Natural killer cell (primary cell): Measurements from ENCODE around the gene KRT31. TPM values are rescaled to one million over a fixed set of nuclear protein-coding genes. Genes with fewer than 3 reads are reported as not detected.
"Not testable (repeated sequence)": the region's sequence is repeated elsewhere in the genome, so short reads cannot be mapped to it uniquely, and the experiment has no call there.

Source experiments
- ATAC-seq, 3 donors: fragments of 150-1000 bp in 2 of 3; fragments of 200-7000 bp in 1 of 3; cut with Tn5 transposase; 1 replicate in 1 of 3; 2 replicates in 2 of 3; pipeline ENCODE4 v1.10.0; 2021; ENCODE audit warnings: mild to moderate bottlenecking in 2 of 3, moderate library complexity in 2 of 3
- DNase-seq, 2 donors: peaks; one replicate each; pipeline versions ENCODE4 v3.0.0 to v3.0.0-alpha.2; 2013 to 2021; ENCODE audit warnings: mixed read lengths in 1 of 2
- H3K27ac ChIP-seq: one replicate; pipeline ENCODE4 v1.5.1; 2013; ENCODE audit warnings: mild to moderate bottlenecking, low read length
- H3K27me3 ChIP-seq: one replicate; pipeline ENCODE4 v1.6.1; 2013; ENCODE audit warnings: low read length; ENCODE audit not compliant: control insufficient read depth, insufficient read depth
- H3K36me3 ChIP-seq: one replicate; pipeline ENCODE4 v1.6.1; 2013; ENCODE audit warnings: low read length; ENCODE audit not compliant: control insufficient read depth, insufficient read depth
- H3K4me1 ChIP-seq: one replicate; pipeline ENCODE4 v1.6.1; 2013; ENCODE audit warnings: low read length; ENCODE audit not compliant: control insufficient read depth, insufficient read depth
- H3K4me3 ChIP-seq: one replicate; pipeline ENCODE4 v1.5.1; 2013; ENCODE audit warnings: low read length
- H3K9me3 ChIP-seq: one replicate; pipeline ENCODE4 v1.6.1; 2013; ENCODE audit warnings: low read length; ENCODE audit not compliant: control insufficient read depth, insufficient read depth
- H3K27ac Mint-ChIP-seq, 2 donors: one replicate each; pipeline ENCODE4 v1.8.0; 2022; ENCODE audit warnings: mild to moderate bottlenecking in 2 of 2, mixed read lengths in 2 of 2, moderate library complexity in 1 of 2
- H3K27me3 Mint-ChIP-seq, 2 donors: one replicate each; pipeline ENCODE4 v1.8.0; 2022; ENCODE audit warnings: low read depth in 2 of 2, mixed read lengths in 2 of 2
- H3K36me3 Mint-ChIP-seq: one replicate; pipeline ENCODE4 v1.8.0; 2022; ENCODE audit warnings: mixed read lengths
- H3K4me1 Mint-ChIP-seq, 2 donors: one replicate each; pipeline ENCODE4 v1.8.0; 2022; ENCODE audit warnings: mixed read lengths in 2 of 2
- H3K4me3 Mint-ChIP-seq: one replicate; pipeline ENCODE4 v1.8.0; 2022; ENCODE audit warnings: mild to moderate bottlenecking, moderate library complexity, mixed read lengths
- H3K9me3 Mint-ChIP-seq, 2 donors: one replicate each; pipeline ENCODE4 v1.8.0; 2022; ENCODE audit warnings: mixed read lengths in 2 of 2
- CTCF ChIP-seq: fragments of 200-600 bp; IDR thresholded peaks from one replicate; pipeline ENCODE4 v1.8.0; 2022; ENCODE audit warnings: antibody characterized with exemption
- WGBS: methylation state at CpG from one replicate; pipeline ENCODE4 v1.1.7; 2013; ENCODE audit warnings: missing lambda C conversion rate; ENCODE audit not compliant: insufficient coverage; 5-methylcytosine and 5-hydroxymethylcytosine counted together
- intact Hi-C: fragments of 100-400 bp; cut with micrococcal nuclease; formaldehyde crosslinking; loops from one replicate; pipeline ENCODE4 v1.14.2; 2022
- total RNA-seq, 4 donors: library from RNA; stranded (reverse); fragments of 120-200 nt in 1 of 4; gene quantifications; one replicate each; pipeline versions ENCODE4 v1.2.3 to v1.2.4, GENCODE V29; 2013 to 2022

Gene KRT31
- total RNA-seq, 3 donors from 2014 or later (not counting 1 experiment from before 2014, with no cell fraction given) = not detected

DNA sequence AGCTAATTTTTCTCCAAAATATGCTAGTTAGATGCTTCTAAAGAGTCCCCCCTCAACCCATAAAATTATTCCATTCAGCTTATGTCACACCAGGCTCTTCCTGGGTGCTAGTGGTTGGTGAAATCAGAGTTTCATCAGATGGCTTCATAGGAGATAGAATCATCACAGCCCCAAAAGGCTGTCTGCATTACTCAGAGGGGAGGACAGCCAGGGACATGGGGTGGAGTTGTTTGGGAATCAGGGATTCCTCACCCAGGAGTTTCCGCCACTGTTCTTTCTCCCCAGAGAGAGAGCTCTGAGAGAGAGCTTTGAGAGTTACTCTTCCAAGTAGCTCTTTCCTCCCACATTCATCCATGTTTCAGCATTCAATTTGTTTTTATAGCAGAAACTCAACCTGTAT, 15.0 kb downstream of the KRT31 start:
- H3K9me3 ChIP-seq = peaks cover 2% of the 10 kb centered on the region
- Mint-ChIP-seq H3K4me3 (no peak overlapping the region), H3K27me3 (peaks cover 18 to 46% of the 10 kb centered on the region in 2 donors), H3K9me3 (peaks cover 4 to 7% of the 10 kb centered on the region in 2 donors), H3K27ac (no peak overlapping the region), H3K4me1 (no peaks in the 10 kb centered on the region), H3K36me3 (peaks cover 14% of the 10 kb centered on the region)
- no peak for DNase-seq
- no peaks in the 10 kb centered on the region for H3K27me3 ChIP-seq
- WGBS = 100% methylated on average over 1 of the region's 1 CpG
- no peak for TF ChIP-seq CTCF
- H3K4me1 ChIP-seq = no peaks in the 10 kb centered on the region
- H3K4me3 ChIP-seq = no peak overlapping the region
- H3K27ac ChIP-seq = no peak overlapping the region
- intact Hi-C loops = no loop called here
- no peaks in the 10 kb centered on the region for H3K36me3 ChIP-seq
- ATAC-seq = no peak

GRCh38 chr17:41381943-41382342, 15.5 kb downstream of the KRT31 start, which contains the start of gene KRT34:
Gene KRT34 (minus strand): TSS chr17:41382306. CDS start chr17:41382246, 60 bp downstream.
- H3K4me1 Mint-ChIP-seq, DNase-seq, H3K27me3 ChIP-seq, H3K4me3 ChIP-seq, H3K36me3 Mint-ChIP-seq, ATAC-seq, H3K4me1 ChIP-seq, intact Hi-C loops, H3K36me3 ChIP-seq, H3K9me3 ChIP-seq, H3K27ac ChIP-seq, H3K27ac Mint-ChIP-seq, H3K4me3 Mint-ChIP-seq, H3K9me3 Mint-ChIP-seq: not testable (repeated sequence)
- WGBS = 95% methylated on average over 13 of the region's 13 CpGs
- H3K27me3 Mint-ChIP-seq = peaks cover 20 to 41% of the 10 kb centered on the region in 2 donors

GRCh38 chr17:41380091-41380490, 17.3 kb downstream of the KRT31 start:
- DNase-seq, H3K27ac ChIP-seq, H3K4me1 Mint-ChIP-seq, intact Hi-C loops, H3K36me3 ChIP-seq, H3K4me3 Mint-ChIP-seq, H3K9me3 Mint-ChIP-seq, H3K4me3 ChIP-seq, H3K36me3 Mint-ChIP-seq, H3K9me3 ChIP-seq, H3K27ac Mint-ChIP-seq, H3K27me3 ChIP-seq, H3K4me1 ChIP-seq, ATAC-seq: not testable (repeated sequence)
- peaks cover 19 to 33% of the 10 kb centered on the region in 2 donors for H3K27me3 Mint-ChIP-seq
- 89% methylated on average over 7 of the region's 7 CpGs for WGBS

- Histone ChIP-seq H3K4me1 (no peaks in the 10 kb centered on the region), H3K27me3 (no peaks in the 10 kb centered on the region), H3K9me3 (no peaks in the 10 kb centered on the region), H3K27ac (no peak overlapping the region), H3K36me3 (no peaks in the 10 kb centered on the region), H3K4me3 (no peak overlapping the region)
- H3K36me3 Mint-ChIP-seq = no peaks in the 10 kb centered on the region
- 13% methylated on average over 2 of the region's 2 CpGs for WGBS
- intact Hi-C loops = no loop called here
- DNase-seq = no peak
- H3K4me1 Mint-ChIP-seq = no peaks in the 10 kb centered on the region
- no peaks in the 10 kb centered on the region for H3K9me3 Mint-ChIP-seq
- peaks cover 17% of the 10 kb centered on the region in 2 donors for H3K27me3 Mint-ChIP-seq
- no peak for ATAC-seq
- no peak overlapping the region for H3K4me3 Mint-ChIP-seq
- H3K27ac Mint-ChIP-seq = no peak overlapping the region
- TF ChIP-seq CTCF = no peak
These were observed 19.9 kb downstream of the KRT31 start for GRCh38 chr17:41377546-41377945.
